WTC11 (cell line): ENCODE measurements around the gene LPP. TPM values are rescaled to one million over a fixed set of nuclear protein-coding genes. Genes with fewer than 3 reads are reported as not detected.

Source experiments
- ATAC-seq: fragments of 200-7000 bp; cut with Tn5 transposase; 2 replicates; pipeline ENCODE4 v1.10.0; 2021; ENCODE audit warnings: mild to moderate bottlenecking, moderate library complexity
- CTCF ChIA-PET: fragments of 300-600 bp; sonication (Branson Sonifier 250); formaldehyde crosslinking; loops from one replicate; lab custom pipeline; 2021; ENCODE audit warnings: antibody characterized with exemption; lab: Charles Lee
- POLR2A ChIA-PET: fragments of 350-600 bp; sonication (Branson Sonifier 250); formaldehyde crosslinking; loops from one replicate; lab custom pipeline; 2021; ENCODE audit warnings: antibody characterized with exemption; lab: Charles Lee
- DNase-seq: peaks from one replicate; pipeline ENCODE4 v3.0.0; 2021; ENCODE audit warnings: low spot score
- H3K27ac Mint-ChIP-seq: 2 replicates; pipeline ENCODE4 v1.8.0; 2021; ENCODE audit warnings: mixed read lengths
- H3K27me3 Mint-ChIP-seq: 2 replicates; pipeline ENCODE4 v1.8.0; 2021; ENCODE audit warnings: low read depth, mild to moderate bottlenecking, moderate library complexity, mixed read lengths
- H3K36me3 Mint-ChIP-seq: 2 replicates; pipeline ENCODE4 v1.8.0; 2021; ENCODE audit warnings: mixed read lengths
- H3K4me1 Mint-ChIP-seq: 2 replicates; pipeline ENCODE4 v1.8.0; 2022; ENCODE audit warnings: mixed read lengths
- H3K4me3 Mint-ChIP-seq: 2 replicates; pipeline ENCODE4 v1.8.0; 2021; ENCODE audit warnings: mild to moderate bottlenecking, moderate library complexity, mixed read lengths
- H3K9me3 Mint-ChIP-seq: 2 replicates; pipeline ENCODE4 v1.8.0; 2021; ENCODE audit warnings: mixed read lengths
- AR ChIP-seq: fragments of 250-450 bp; sonication (Bioruptor Pico); IDR thresholded peaks from 2 replicates; pipeline ENCODE4 v1.9.0; 2021; ENCODE audit warnings: mild to moderate bottlenecking
- ATF2 ChIP-seq: sonication (generic); formaldehyde crosslinking; IDR thresholded peaks from 2 replicates; pipeline ENCODE4 v1.8.1; 2022; ENCODE audit warnings: low read depth, missing genetic modification reagents, borderline replicate concordance
- CDX4 ChIP-seq: fragments of 250-450 bp; sonication (Bioruptor Pico); IDR thresholded peaks from 2 replicates; pipeline ENCODE4 v1.9.0; 2021; ENCODE audit warnings: moderate library complexity, mild to moderate bottlenecking, inconsistent platforms, borderline replicate concordance
- E2F5 ChIP-seq: sonication (generic); formaldehyde crosslinking; IDR thresholded peaks from 2 replicates; pipeline ENCODE4 v1.8.1; 2022; ENCODE audit warnings: mild to moderate bottlenecking, moderate library complexity, missing genetic modification reagents
- ESRRA ChIP-seq: sonication (generic); formaldehyde crosslinking; IDR thresholded peaks from 2 replicates; pipeline ENCODE4 v1.8.1; 2022; ENCODE audit warnings: mild to moderate bottlenecking, missing genetic modification reagents, borderline replicate concordance
- ETV6 ChIP-seq: sonication (generic); formaldehyde crosslinking; IDR thresholded peaks from 2 replicates; pipeline ENCODE4 v1.8.1; 2022; ENCODE audit warnings: mild to moderate bottlenecking, missing genetic modification reagents
- FOXJ3 ChIP-seq: sonication (generic); formaldehyde crosslinking; IDR thresholded peaks from 2 replicates; pipeline ENCODE4 v1.9.0; 2021; ENCODE audit warnings: missing genetic modification reagents, mild to moderate bottlenecking, borderline replicate concordance
- IRF1 ChIP-seq: sonication (generic); formaldehyde crosslinking; IDR thresholded peaks from 2 replicates; pipeline ENCODE4 v1.8.0; 2023; ENCODE audit warnings: missing genetic modification reagents
- KAT7 ChIP-seq: sonication (generic); formaldehyde crosslinking; IDR thresholded peaks from 2 replicates; pipeline ENCODE4 v1.8.1; 2023; ENCODE audit warnings: missing genetic modification reagents, mild to moderate bottlenecking, borderline replicate concordance
- MAX ChIP-seq: sonication (generic); formaldehyde crosslinking; IDR thresholded peaks from 2 replicates; pipeline ENCODE4 v1.8.0; 2022; ENCODE audit warnings: mild to moderate bottlenecking, missing genetic modification reagents
- MLX ChIP-seq: sonication (generic); formaldehyde crosslinking; IDR thresholded peaks from 2 replicates; pipeline ENCODE4 v1.8.1; 2023; ENCODE audit warnings: mild to moderate bottlenecking, missing genetic modification reagents, moderate library complexity
- NFATC4 ChIP-seq: fragments of 250-450 bp; sonication (Bioruptor Pico); IDR thresholded peaks from 2 replicates; pipeline ENCODE4 v1.9.0; 2021; ENCODE audit warnings: mild to moderate bottlenecking
- NR3C1 ChIP-seq: sonication (generic); formaldehyde crosslinking; conservative IDR thresholded peaks from 2 replicates; pipeline ENCODE4 v1.8.1; 2023; ENCODE audit warnings: low read depth, mild to moderate bottlenecking, missing genetic modification reagents
- SP1 ChIP-seq: sonication (generic); formaldehyde crosslinking; conservative IDR thresholded peaks from 2 replicates; pipeline ENCODE4 v1.8.1; 2022; ENCODE audit warnings: missing genetic modification reagents
- TP53 ChIP-seq: sonication (generic); formaldehyde crosslinking; IDR thresholded peaks from 2 replicates; pipeline ENCODE4 v1.8.1; 2023; ENCODE audit warnings: mild to moderate bottlenecking, missing genetic modification reagents
- ZNF396 ChIP-seq: fragments of 250-450 bp; sonication (Bioruptor Pico); IDR thresholded peaks from 2 replicates; pipeline ENCODE4 v1.8.0; 2021; ENCODE audit warnings: mild to moderate bottlenecking, moderate library complexity, borderline replicate concordance
- ZNF425 ChIP-seq: fragments of 250-450 bp; sonication (Bioruptor Pico); conservative IDR thresholded peaks from 2 replicates; pipeline ENCODE4 v1.9.0; 2021; ENCODE audit warnings: mild to moderate bottlenecking
- total RNA-seq: library from RNA; stranded (reverse); gene quantifications from 3 replicates; pipeline ENCODE4 v1.2.3, GENCODE V29; 2021

LPP gene
- total RNA-seq, 1 experiment from 2014 or later = 49.6 TPM

- Mint-ChIP-seq H3K36me3 (no peaks in the 10 kb centered on the region), H3K27ac (peak overlapping the region; percentile 99), H3K27me3 (peaks cover 5% of the 10 kb centered on the region), H3K4me1 (peaks cover 50% of the 10 kb centered on the region), H3K9me3 (no peaks in the 10 kb centered on the region), H3K4me3 (peak overlapping the region; percentile 97)
- ChIA-PET POLR2A (interaction anchor here (0.6 to 3.6 kb wide), 12 partner anchors 8 to 795 kb away, joined by 3 to 31 read pairs (median 4); partner anchors contain the start of gene BCL6), CTCF (interaction anchor here (1.3 to 4.3 kb wide), 3 partner anchors 403 to 413 kb away, joined by 3 to 38 read pairs (median 4); no protein-coding TSS in a partner anchor)
- peak; percentile 74 for DNase-seq
- peak; percentile 51 for ATAC-seq
- TF ChIP-seq KAT7 (no peak), ESRRA (no peak), ETV6 (CRISPR knock-in tag) (peak; percentile 91), CDX4 (CRISPR knock-in tag) (no peak), FOXJ3 (CRISPR knock-in tag) (no peak), NFATC4 (CRISPR knock-in tag) (peak; percentile 49; the same call in 1 of the 2 replicates), MLX (CRISPR knock-in tag) (no peak), ZNF425 (CRISPR knock-in tag) (0 out of 2 replicates have a peak, but pooled peaks have one; percentile 29), E2F5 (no peak), SP1 (CRISPR knock-in tag) (0 out of 2 replicates have a peak, but pooled peaks have one; percentile 35), TP53 (CRISPR knock-in tag) (0 out of 2 replicates have a peak, but pooled peaks have one; percentile 8), MAX (0 out of 2 replicates have a peak, but pooled peaks have one; percentile 24), ATF2 (CRISPR knock-in tag) (no peak), ZNF396 (CRISPR knock-in tag) (no peak), IRF1 (CRISPR knock-in tag) (no peak), AR (CRISPR knock-in tag) (peak; percentile 74; the same call in 1 of the 2 replicates), NR3C1 (CRISPR knock-in tag) (peak; percentile 30; the same call in 1 of the 2 replicates)
Observed at GRCh38 chr3:188152660-188153436, 1.1 kb upstream of the LPP start.
